Mesodermal cell (in vitro differentiated cells): ENCODE results near the gene BICRA.
"Not testable (repeated sequence)": the region's sequence is repeated elsewhere in the genome, so short reads cannot be mapped to it uniquely, and the experiment has no call there.

ENCODE experiments used
- H3K27ac ChIP-seq: 2 replicates; pipeline ENCODE4 v1.7.0; 2013; ENCODE audit warnings: mild to moderate bottlenecking, low read depth, low read length, moderate library complexity; ENCODE audit not compliant: severe bottlenecking
- H3K36me3 ChIP-seq: 2 replicates; pipeline ENCODE4 v1.7.1; 2013; ENCODE audit warnings: mild to moderate bottlenecking, low read length, moderate library complexity; ENCODE audit not compliant: control insufficient read depth, insufficient read depth
- H3K4me1 ChIP-seq: one replicate; pipeline ENCODE4 v1.7.1; 2013; ENCODE audit warnings: mild to moderate bottlenecking, low read length; ENCODE audit not compliant: insufficient read depth, control insufficient read depth, poor library complexity, severe bottlenecking
- H3K4me3 ChIP-seq: 2 replicates; pipeline ENCODE4 v1.7.0; 2013; ENCODE audit warnings: low read length, control low read depth, mild to moderate bottlenecking; ENCODE audit not compliant: insufficient read depth, poor library complexity, severe bottlenecking; ENCODE audit errors: extremely low read depth
- H3K9me3 ChIP-seq: 2 replicates; pipeline ENCODE4 v1.7.1; 2013; ENCODE audit warnings: mild to moderate bottlenecking, low read length, moderate library complexity; ENCODE audit not compliant: control insufficient read depth
- WGBS, 2 experiments: methylation state at CpG; one replicate each; pipeline ENCODE4 v1.1.5; 2013; ENCODE audit warnings: missing lambda C conversion rate in 2 of 2; ENCODE audit not compliant: insufficient coverage in 2 of 2; 5-methylcytosine and 5-hydroxymethylcytosine counted together

BICRA gene

DNA sequence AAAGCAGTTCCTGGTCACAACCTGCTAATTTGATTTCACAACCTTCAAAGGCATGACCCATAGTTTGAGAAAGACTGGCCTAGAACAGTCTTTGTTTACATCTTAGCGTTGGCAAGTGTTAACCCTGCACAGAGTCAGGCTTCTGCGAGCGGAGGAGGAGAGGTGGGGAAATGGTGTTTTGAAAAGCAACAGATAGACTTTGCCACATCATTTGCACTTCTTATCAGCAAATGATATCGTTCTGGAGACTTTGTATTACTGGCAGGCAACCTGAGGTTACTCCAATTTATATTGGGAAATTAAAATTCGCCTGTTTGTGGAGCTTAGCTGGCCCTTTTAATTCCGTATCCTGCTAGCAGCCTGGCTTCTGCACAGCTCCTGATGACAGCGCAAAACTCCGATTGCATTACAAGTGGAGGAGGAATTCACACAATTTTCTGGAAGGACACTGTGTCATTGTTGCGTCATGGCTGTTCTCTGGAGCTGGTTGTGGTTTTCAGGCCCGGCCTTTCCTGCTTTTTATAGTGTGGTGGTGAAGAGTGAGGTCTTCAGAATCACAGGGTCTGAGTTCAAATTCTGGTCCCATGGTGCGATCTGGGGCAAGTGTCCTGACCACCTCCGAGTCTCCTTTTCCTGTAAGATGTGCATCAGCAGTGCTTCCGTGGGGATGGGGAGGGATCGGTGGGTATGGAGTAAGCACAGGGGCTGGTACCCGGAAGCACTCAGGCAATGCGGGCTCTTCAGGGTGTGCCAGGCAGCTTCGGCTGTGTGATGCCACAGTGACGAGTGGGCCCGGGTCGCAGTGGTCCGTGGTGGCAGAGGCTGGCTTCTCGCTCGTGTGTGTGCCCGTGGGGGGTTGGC is 55.2 kb downstream of the BICRA start:
- H3K27ac ChIP-seq, result peak overlapping the region; percentile 90
- no peaks in the 10 kb centered on the region for H3K9me3 ChIP-seq
- peaks cover 45% of the 10 kb centered on the region for H3K4me1 ChIP-seq
- no peak overlapping the region for H3K4me3 ChIP-seq
- 88 to 89% methylated on average over 21 of the region's 24 CpGs for WGBS, 2 experiments
- H3K36me3 ChIP-seq, result peaks cover 25% of the 10 kb centered on the region

DNA sequence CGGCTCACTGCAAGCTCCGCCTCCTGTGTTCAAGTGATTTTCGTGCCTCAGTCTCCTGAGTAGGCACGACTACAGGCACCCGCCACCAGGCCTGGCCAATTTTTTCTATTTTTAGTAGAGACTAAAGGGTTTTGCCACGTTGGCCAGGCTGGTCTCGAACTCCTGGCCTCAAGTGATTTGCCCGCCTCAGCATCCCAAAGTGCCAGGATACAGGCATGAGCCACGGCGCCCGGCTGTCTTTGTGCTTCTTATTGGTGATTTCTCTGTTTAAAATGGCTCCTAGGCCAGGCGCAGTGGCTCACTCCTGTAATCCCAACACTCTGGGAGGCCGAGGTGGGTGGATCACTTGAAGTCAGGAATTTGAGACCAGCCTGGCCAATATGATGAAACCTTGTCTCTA is 59.6 kb downstream of the BICRA start:
- 93 to 95% methylated on average over 11 to 13 of the region's 13 CpGs for WGBS, 2 experiments
- not testable (repeated sequence) for H3K4me3 ChIP-seq, H3K27ac ChIP-seq, H3K9me3 ChIP-seq
- peaks cover 36% of the 10 kb centered on the region for H3K36me3 ChIP-seq
- peaks cover 25% of the 10 kb centered on the region for H3K4me1 ChIP-seq

DNA sequence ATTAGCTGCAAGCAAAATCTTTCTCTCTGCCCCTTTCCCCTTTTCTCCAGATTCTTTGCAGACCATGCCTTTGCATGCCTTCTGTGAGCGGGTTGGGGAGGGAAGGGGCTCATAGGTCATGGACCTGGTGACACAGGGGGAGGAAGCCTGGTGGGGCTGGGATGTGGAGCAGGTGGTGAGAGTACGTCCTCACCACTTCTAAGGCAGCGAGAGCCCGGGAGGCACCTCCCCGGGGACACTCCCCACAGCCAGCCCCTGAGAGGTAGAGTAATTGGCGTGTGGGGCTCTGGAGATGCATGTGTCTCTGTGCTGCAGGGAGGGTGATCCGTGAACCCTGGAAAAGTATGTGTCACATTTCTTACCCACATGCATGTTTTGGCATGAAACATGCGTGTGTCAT is 61.8 kb downstream of the BICRA start:
- Histone ChIP-seq H3K36me3 (peaks cover 51% of the 10 kb centered on the region), H3K4me3 (no peak overlapping the region), H3K27ac (no peak overlapping the region), H3K4me1 (peaks cover 13% of the 10 kb centered on the region), H3K9me3 (no peaks in the 10 kb centered on the region)
- 91 to 96% methylated on average over 5 to 6 of the region's 8 CpGs for WGBS, 2 experiments

DNA sequence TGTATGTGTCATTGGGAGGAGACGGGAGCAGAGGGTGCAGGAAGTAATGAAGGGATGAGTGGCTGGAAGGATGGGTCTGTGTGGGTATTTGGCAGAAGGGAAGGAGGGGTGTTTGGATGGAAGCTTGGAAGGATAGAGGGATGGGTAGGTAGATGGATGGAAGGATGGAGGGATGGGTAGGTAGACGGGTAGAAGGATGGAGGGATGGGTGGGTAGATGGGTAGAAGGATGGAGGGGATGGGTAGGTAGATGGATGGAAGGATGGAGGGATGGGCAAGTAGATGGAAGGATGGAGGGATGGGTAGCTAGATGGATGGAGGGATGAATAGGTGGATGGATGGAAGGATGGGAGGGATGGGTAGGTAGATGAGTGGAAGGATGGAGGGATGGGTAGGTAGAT is 62.6 kb downstream of the BICRA start:
- no peaks in the 10 kb centered on the region for H3K9me3 ChIP-seq
- peaks cover 13% of the 10 kb centered on the region for H3K4me1 ChIP-seq
- H3K36me3 ChIP-seq, result peaks cover 56% of the 10 kb centered on the region
- 95 to 100% methylated on average over 2 of the region's 2 CpGs for WGBS, 2 experiments
- no peak overlapping the region for H3K4me3 ChIP-seq
- H3K27ac ChIP-seq, result no peak overlapping the region

DNA sequence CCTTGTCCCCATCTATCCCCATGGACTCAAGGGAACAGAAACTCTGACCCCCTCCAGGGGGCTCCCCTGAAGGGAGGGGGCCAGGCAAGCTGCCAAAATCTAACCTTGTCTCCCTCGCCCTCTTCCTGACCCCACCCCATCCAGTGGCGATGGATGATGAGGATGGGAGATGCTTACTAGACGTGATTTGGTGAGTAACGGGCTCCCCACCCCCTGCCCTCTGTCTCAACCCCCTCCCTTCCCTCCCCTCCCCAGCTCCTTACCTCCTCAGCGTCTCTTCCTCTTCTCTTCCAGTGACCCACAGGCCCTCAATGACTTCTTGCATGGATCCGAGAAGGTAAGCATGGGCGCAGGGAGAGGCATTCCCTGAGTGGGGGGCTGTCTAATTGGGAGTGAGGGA is 64.5 kb downstream of the BICRA start:
- no peaks in the 10 kb centered on the region for H3K9me3 ChIP-seq
- no CpG with 5 or more reads among the region's 7 CpGs for WGBS, 2 experiments
- H3K4me1 ChIP-seq, result no peaks in the 10 kb centered on the region
- peaks cover 71% of the 10 kb centered on the region for H3K36me3 ChIP-seq
- no peak overlapping the region for H3K4me3 ChIP-seq
- H3K27ac ChIP-seq, result no peak overlapping the region

DNA sequence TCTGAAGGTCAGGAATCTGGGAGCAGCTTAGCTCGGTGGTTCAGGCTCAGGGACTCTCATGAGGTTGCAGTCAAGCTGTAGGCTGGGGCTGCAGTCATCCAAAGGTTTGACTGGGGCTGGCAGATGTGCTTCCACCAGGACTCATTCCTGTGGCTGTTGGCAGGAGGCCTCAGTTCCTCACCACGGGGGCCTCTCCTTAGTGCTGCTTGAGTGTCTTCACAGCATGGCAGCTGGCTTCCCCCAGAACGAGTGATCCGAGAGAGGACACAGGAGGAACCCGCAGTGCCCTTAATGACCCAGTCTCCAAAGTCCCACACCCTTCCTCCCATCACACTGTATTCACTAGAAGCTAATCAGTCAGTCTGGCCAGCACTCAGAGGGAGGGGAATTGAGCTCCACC is 65.6 kb downstream of the BICRA start:
- 91 to 93% methylated on average over 3 of the region's 5 CpGs for WGBS, 2 experiments
- Histone ChIP-seq H3K4me3 (no peak overlapping the region), H3K9me3 (no peaks in the 10 kb centered on the region), H3K27ac (no peak overlapping the region), H3K4me1 (no peaks in the 10 kb centered on the region), H3K36me3 (peaks cover 78% of the 10 kb centered on the region)

DNA sequence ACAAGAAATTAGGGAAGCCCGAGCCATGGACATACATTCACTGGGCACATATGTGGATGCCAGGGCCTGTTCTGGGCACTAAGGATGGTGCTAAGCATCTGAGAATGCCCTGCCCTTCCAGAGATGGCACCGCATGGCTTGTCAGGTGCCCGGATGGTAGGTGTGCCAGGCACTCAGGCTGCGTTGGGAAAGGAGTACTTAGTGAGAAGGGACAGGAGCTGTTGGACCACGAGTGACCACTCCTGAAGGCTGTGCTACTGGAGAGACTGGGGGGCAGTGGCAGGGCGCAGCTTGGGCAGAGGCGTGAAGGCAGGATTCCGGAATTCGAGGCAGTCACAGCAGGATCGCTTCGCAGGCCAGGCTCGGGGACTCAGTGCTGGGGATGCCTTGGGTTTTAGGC is 66.3 kb downstream of the BICRA start:
- Histone ChIP-seq H3K9me3 (no peaks in the 10 kb centered on the region), H3K4me1 (no peaks in the 10 kb centered on the region), H3K36me3 (peaks cover 78% of the 10 kb centered on the region), H3K4me3 (no peak overlapping the region), H3K27ac (no peak overlapping the region)
- 90 to 94% methylated on average over 9 to 12 of the region's 12 CpGs for WGBS, 2 experiments

DNA sequence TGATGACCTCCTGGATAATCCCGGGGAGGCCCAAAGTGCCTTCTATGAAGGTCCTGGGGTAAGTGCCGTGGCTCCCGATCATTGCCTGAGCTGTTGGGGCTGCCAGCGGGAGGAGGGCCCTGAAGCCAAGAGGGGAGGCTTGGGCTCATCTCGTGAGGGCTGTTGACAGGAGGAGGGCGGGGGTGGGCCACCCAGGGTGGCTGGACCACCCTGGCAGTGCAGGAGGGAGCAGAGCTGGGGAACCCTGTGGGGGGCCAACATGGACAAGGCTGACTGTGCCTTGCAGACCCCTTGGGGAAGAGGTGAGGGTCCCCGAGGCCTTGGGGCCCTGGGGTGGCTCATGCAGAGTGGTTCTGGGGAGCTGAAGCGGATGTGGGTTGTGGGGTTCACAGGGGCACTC is 66.9 kb downstream of the BICRA start:
- peaks cover 77% of the 10 kb centered on the region for H3K36me3 ChIP-seq
- 95 to 98% methylated on average over 5 to 6 of the region's 8 CpGs for WGBS, 2 experiments
- H3K4me3 ChIP-seq, result no peak overlapping the region

DNA sequence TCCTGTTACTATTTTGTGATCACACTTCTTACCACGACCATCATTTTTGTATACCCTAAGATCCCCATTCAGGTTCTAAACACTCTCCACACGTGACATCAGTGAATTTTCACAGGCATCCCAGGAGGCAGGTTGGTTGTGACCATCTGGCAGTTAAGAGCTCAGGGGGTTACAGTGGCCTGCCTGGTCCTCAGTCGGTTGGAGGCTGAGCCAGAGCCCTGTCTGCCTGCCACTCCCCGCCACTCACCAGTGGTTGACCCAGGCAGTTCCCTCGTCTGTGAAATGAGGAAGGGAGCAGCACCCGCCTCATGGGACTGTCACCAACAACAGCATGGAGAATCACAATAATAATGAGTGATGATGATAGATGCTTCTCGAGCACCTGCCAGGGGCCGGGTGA is 67.9 kb downstream of the BICRA start:
- Histone ChIP-seq H3K36me3 (peaks cover 79% of the 10 kb centered on the region), H3K4me3 (no peak overlapping the region), H3K9me3 (no peaks in the 10 kb centered on the region), H3K4me1 (no peaks in the 10 kb centered on the region), H3K27ac (no peak overlapping the region)
- WGBS, 2 experiments, result 81 to 98% methylated on average over 5 to 8 of the region's 8 CpGs

More for the DNA sequence above, 66.9 kb downstream of the BICRA start:
- Histone ChIP-seq H3K27ac (no peak overlapping the region), H3K9me3 (no peaks in the 10 kb centered on the region), H3K4me1 (no peaks in the 10 kb centered on the region)

DNA sequence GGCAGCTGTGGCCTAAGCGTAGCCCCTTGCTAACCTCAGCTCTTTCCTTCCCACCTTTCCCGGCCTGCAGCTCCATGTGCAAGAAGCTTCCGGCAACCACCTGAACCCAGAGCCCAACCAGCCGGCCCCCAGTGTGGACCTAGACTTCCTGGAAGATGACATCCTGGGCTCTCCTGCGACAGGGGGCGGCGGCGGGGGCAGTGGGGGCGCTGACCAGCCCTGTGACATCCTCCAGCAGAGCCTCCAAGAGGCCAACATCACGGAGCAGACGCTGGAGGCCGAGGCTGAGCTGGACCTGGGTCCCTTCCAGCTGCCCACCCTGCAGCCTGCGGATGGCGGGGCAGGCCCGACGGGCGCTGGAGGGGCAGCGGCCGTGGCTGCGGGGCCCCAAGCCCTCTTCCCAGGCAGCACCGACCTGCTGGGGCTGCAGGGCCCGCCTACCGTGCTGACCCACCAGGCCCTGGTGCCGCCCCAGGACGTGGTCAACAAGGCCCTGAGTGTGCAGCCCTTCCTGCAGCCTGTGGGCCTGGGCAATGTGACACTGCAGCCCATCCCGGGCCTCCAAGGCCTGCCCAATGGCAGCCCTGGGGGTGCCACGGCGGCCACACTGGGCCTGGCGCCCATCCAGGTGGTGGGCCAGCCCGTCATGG is 70.4 kb downstream of the BICRA start:
- 91 to 97% methylated on average over 29 to 30 of the region's 30 CpGs for WGBS, 2 experiments
- Histone ChIP-seq H3K36me3 (peaks cover 83% of the 10 kb centered on the region), H3K4me1 (no peaks in the 10 kb centered on the region), H3K4me3 (no peak overlapping the region), H3K9me3 (no peaks in the 10 kb centered on the region), H3K27ac (no peak overlapping the region)
